HEK293 (cell line): ENCODE measurements around the gene SMPX.

ENCODE experiments used
- CTCF ChIA-PET: fragments of 350-600 bp; formaldehyde crosslinking; extraction: SDS; loops from one replicate; lab custom pipeline; 2021; ENCODE audit warnings: antibody characterized with exemption; lab: Yijun Ruan, JAX
- POLR2A ChIA-PET: fragments of 300-600 bp; formaldehyde crosslinking; extraction: SDS; loops from one replicate; lab custom pipeline; 2020; ENCODE audit warnings: antibody characterized with exemption, inconsistent platforms; lab: Yijun Ruan, JAX
- H3K27ac ChIP-seq: fragments of 200-500 bp; sonication (Bioruptor generic); 2 replicates; pipeline ENCODE4 v1.5.1; 2014; ENCODE audit warnings: low read depth, low read length, control low read depth, inconsistent platforms; ENCODE audit errors: extremely low read depth
- H3K36me3 ChIP-seq, 2 experiments: fragments of 200-500 bp in 1 of 2; sonication (Bioruptor generic) in 1 of 2; 1 replicate in 1 of 2; 2 replicates in 1 of 2; pipeline ENCODE4 v1.5.1; 2014 to 2017; ENCODE audit warnings: inconsistent platforms in 2 of 2, low read length in 2 of 2; ENCODE audit not compliant: control insufficient read depth in 2 of 2, insufficient read depth in 1 of 2
- H3K4me1 ChIP-seq: fragments of 200-500 bp; sonication (Bioruptor generic); 2 replicates; pipeline ENCODE4 v1.5.1; 2014; ENCODE audit warnings: mild to moderate bottlenecking, low read length, inconsistent platforms; ENCODE audit not compliant: control insufficient read depth, insufficient read depth
- H3K4me3 ChIP-seq: 2 replicates; pipeline ENCODE4 v1.5.1; 2011; ENCODE audit warnings: low read depth, mild to moderate bottlenecking, control low read depth, low read length, moderate library complexity
- H3K9me3 ChIP-seq: fragments of 200-500 bp; sonication (Bioruptor generic); 2 replicates; pipeline ENCODE4 v1.5.1; 2014; ENCODE audit warnings: low read depth, low read length, inconsistent platforms; ENCODE audit not compliant: control insufficient read depth, insufficient read depth
- GLIS2 ChIP-seq: fragments of 450-650 bp; formaldehyde crosslinking; IDR thresholded peaks from 2 replicates; pipeline ENCODE4 v1.5.1; 2016; ENCODE audit warnings: missing biosample characterization, missing genetic modification characterization
- REST ChIP-seq: fragments of 450-650 bp; formaldehyde crosslinking; IDR thresholded peaks from 2 replicates; pipeline ENCODE4 v1.5.1; 2016; ENCODE audit warnings: missing biosample characterization, missing genetic modification characterization
- SALL2 ChIP-seq: fragments of 450-650 bp; formaldehyde crosslinking; IDR thresholded peaks from 2 replicates; pipeline ENCODE4 v1.5.0; 2017; ENCODE audit warnings: missing biosample characterization, mild to moderate bottlenecking, missing genetic modification characterization, borderline replicate concordance
- TCF7L2 ChIP-seq: IDR thresholded peaks from 2 replicates; pipeline ENCODE4 v1.6.1; 2011; ENCODE audit warnings: low read depth, mild to moderate bottlenecking, inconsistent platforms, low read length, moderate library complexity, borderline replicate concordance
- WT1 ChIP-seq: fragments of 450-650 bp; formaldehyde crosslinking; IDR thresholded peaks from 2 replicates; pipeline ENCODE4 v1.5.1; 2016; ENCODE audit warnings: missing biosample characterization, missing genetic modification characterization
- ZBTB1 ChIP-seq: fragments of 450-650 bp; formaldehyde crosslinking; IDR thresholded peaks from 2 replicates; pipeline ENCODE4 v1.5.1; 2016; ENCODE audit warnings: missing biosample characterization, missing genetic modification characterization
- ZBTB6 ChIP-seq: fragments of 450-650 bp; formaldehyde crosslinking; IDR thresholded peaks from 2 replicates; pipeline ENCODE4 v1.5.1; 2017; ENCODE audit warnings: missing biosample characterization, missing genetic modification characterization
- ZNF112 ChIP-seq: fragments of 450-650 bp; formaldehyde crosslinking; IDR thresholded peaks from 2 replicates; pipeline ENCODE4 v1.5.0; 2017; ENCODE audit warnings: missing biosample characterization, missing genetic modification characterization
- ZNF138 ChIP-seq: fragments of 450-650 bp; formaldehyde crosslinking; IDR thresholded peaks from 2 replicates; pipeline ENCODE4 v1.5.1; 2016; ENCODE audit warnings: missing biosample characterization, missing genetic modification characterization, borderline replicate concordance
- ZNF239 ChIP-seq: fragments of 450-650 bp; formaldehyde crosslinking; IDR thresholded peaks from 2 replicates; pipeline ENCODE4 v1.5.1; 2016; ENCODE audit warnings: missing biosample characterization, missing genetic modification characterization
- ZNF266 ChIP-seq: fragments of 450-650 bp; formaldehyde crosslinking; IDR thresholded peaks from 2 replicates; pipeline ENCODE4 v1.5.1; 2016; ENCODE audit warnings: missing biosample characterization, missing genetic modification characterization, low read depth
- ZNF366 ChIP-seq: fragments of 450-650 bp; formaldehyde crosslinking; conservative IDR thresholded peaks from 2 replicates; pipeline ENCODE4 v1.5.1; 2016; ENCODE audit warnings: missing biosample characterization, missing genetic modification characterization
- ZNF423 ChIP-seq: fragments of 450-650 bp; formaldehyde crosslinking; IDR thresholded peaks from 2 replicates; pipeline ENCODE4 v1.5.1; 2016; ENCODE audit warnings: missing biosample characterization, missing genetic modification characterization
- ZNF433 ChIP-seq: fragments of 450-650 bp; formaldehyde crosslinking; IDR thresholded peaks from 2 replicates; pipeline ENCODE4 v1.5.1; 2016; ENCODE audit warnings: missing biosample characterization, missing genetic modification characterization, low read depth
- ZNF544 ChIP-seq: fragments of 450-650 bp; formaldehyde crosslinking; IDR thresholded peaks from 2 replicates; pipeline ENCODE4 v1.5.0; 2017; ENCODE audit warnings: missing biosample characterization, missing genetic modification characterization
- ZNF596 ChIP-seq: fragments of 450-650 bp; IDR thresholded peaks from 2 replicates; pipeline ENCODE4 v1.5.0; 2018; ENCODE audit warnings: missing biosample characterization, mild to moderate bottlenecking, missing genetic modification characterization, moderate library complexity
- TF ChIP-seq, protein P1 (sequence below): fragments of 450-650 bp; formaldehyde crosslinking; IDR thresholded peaks from 2 replicates; pipeline ENCODE4 v1.5.1; 2016; ENCODE audit warnings: missing biosample characterization, missing genetic modification characterization
- TF ChIP-seq, protein P2 (sequence below): fragments of 450-650 bp; formaldehyde crosslinking; IDR thresholded peaks from 2 replicates; pipeline ENCODE4 v1.5.1; 2016; ENCODE audit warnings: missing biosample characterization, missing genetic modification characterization, borderline replicate concordance

The SMPX gene

DNA sequence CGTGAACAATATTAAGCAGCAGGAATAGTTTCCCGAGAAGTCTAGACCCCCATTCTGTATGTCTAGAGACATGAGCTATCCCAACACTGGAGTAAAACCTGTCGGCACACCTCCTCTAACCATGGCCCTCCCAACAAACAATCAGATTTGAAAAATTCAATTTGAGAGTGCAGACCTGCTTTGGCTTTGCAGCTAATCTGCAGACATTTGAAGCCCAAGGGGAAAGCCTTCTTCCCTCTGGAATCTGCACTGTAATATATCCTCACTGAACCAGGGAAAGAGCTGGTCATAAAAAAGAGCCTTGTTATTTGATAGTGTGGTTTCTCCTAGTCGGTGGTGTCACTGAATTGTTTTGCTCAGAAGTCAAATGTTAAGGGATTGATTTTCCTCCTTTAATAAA is 55.2 kb downstream of the SMPX start:
- CTCF ChIA-PET, result interaction anchor here (1.0 kb wide), 1 partner anchor 71 kb away, joined by 3 read pairs; no protein-coding TSS in a partner anchor
- Histone ChIP-seq H3K36me3 (no peaks in the 10 kb centered on the region), H3K4me3 (no peak overlapping the region)
- POLR2A ChIA-PET, result no interaction called here
- TF ChIP-seq ZNF266 (tag by site-specific recombination) (no peak), WT1 (tag by site-specific recombination) (no peak), ZNF138 (tag by site-specific recombination) (no peak), ZNF433 (no peak), ZBTB1 (no peak), ZNF596 (tag by site-specific recombination) (no peak), GLIS2 (tag by site-specific recombination) (no peak), ZNF544 (no peak), ZNF112 (tag by site-specific recombination) (no peak), ZNF366 (tag by site-specific recombination) (no peak), ZNF239 (tag by site-specific recombination) (no peak), SALL2 (no peak), TCF7L2 (no peak), ZBTB6 (no peak), ZNF423 (tag by site-specific recombination) (no peak), REST (tag by site-specific recombination) (no peak)
- TF ChIP-seq, protein P1, sequence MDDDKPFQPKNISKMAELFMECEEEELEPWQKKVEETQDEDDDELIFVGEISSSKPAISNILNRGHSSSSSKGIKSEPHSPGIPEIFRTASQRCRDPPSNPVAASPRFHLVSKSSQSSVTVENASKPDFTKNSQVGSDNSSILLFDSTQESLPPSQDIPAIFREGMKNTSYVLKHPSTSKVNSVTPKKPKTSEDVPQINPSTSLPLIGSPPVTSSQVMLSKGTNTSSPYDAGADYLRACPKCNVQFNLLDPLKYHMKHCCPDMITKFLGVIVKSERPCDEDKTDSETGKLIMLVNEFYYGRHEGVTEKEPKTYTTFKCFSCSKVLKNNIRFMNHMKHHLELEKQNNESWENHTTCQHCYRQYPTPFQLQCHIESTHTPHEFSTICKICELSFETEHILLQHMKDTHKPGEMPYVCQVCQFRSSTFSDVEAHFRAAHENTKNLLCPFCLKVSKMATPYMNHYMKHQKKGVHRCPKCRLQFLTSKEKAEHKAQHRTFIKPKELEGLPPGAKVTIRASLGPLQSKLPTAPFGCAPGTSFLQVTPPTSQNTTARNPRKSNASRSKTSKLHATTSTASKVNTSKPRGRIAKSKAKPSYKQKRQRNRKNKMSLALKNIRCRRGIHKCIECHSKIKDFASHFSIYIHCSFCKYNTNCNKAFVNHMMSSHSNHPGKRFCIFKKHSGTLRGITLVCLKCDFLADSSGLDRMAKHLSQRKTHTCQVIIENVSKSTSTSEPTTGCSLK (tag by site-specific recombination), result no peak
- TF ChIP-seq, protein P2, sequence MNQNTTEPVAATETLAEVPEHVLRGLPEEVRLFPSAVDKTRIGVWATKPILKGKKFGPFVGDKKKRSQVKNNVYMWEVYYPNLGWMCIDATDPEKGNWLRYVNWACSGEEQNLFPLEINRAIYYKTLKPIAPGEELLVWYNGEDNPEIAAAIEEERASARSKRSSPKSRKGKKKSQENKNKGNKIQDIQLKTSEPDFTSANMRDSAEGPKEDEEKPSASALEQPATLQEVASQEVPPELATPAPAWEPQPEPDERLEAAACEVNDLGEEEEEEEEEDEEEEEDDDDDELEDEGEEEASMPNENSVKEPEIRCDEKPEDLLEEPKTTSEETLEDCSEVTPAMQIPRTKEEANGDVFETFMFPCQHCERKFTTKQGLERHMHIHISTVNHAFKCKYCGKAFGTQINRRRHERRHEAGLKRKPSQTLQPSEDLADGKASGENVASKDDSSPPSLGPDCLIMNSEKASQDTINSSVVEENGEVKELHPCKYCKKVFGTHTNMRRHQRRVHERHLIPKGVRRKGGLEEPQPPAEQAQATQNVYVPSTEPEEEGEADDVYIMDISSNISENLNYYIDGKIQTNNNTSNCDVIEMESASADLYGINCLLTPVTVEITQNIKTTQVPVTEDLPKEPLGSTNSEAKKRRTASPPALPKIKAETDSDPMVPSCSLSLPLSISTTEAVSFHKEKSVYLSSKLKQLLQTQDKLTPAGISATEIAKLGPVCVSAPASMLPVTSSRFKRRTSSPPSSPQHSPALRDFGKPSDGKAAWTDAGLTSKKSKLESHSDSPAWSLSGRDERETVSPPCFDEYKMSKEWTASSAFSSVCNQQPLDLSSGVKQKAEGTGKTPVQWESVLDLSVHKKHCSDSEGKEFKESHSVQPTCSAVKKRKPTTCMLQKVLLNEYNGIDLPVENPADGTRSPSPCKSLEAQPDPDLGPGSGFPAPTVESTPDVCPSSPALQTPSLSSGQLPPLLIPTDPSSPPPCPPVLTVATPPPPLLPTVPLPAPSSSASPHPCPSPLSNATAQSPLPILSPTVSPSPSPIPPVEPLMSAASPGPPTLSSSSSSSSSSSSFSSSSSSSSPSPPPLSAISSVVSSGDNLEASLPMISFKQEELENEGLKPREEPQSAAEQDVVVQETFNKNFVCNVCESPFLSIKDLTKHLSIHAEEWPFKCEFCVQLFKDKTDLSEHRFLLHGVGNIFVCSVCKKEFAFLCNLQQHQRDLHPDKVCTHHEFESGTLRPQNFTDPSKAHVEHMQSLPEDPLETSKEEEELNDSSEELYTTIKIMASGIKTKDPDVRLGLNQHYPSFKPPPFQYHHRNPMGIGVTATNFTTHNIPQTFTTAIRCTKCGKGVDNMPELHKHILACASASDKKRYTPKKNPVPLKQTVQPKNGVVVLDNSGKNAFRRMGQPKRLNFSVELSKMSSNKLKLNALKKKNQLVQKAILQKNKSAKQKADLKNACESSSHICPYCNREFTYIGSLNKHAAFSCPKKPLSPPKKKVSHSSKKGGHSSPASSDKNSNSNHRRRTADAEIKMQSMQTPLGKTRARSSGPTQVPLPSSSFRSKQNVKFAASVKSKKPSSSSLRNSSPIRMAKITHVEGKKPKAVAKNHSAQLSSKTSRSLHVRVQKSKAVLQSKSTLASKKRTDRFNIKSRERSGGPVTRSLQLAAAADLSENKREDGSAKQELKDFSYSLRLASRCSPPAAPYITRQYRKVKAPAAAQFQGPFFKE (tag by site-specific recombination), result no peak
- TF ChIP-seq, all 188 proteins: peak for 0
- Histone ChIP-seq H3K27ac (no peak overlapping the region), H3K9me3 (no peaks in the 10 kb centered on the region), H3K4me1 (no peaks in the 10 kb centered on the region)
